HS-27A (cell line): ENCODE measurements around the gene SUSD4.
"Not testable (repeated sequence)": the region's sequence is repeated elsewhere in the genome, so short reads cannot be mapped to it uniquely, and the experiment has no call there.

Experiments used
- DNase-seq: peaks from one replicate; pipeline ENCODE4 v3.0.0-alpha.2; 2012; ENCODE audit warnings: low read depth, missing footprints

The SUSD4 gene

DNA sequence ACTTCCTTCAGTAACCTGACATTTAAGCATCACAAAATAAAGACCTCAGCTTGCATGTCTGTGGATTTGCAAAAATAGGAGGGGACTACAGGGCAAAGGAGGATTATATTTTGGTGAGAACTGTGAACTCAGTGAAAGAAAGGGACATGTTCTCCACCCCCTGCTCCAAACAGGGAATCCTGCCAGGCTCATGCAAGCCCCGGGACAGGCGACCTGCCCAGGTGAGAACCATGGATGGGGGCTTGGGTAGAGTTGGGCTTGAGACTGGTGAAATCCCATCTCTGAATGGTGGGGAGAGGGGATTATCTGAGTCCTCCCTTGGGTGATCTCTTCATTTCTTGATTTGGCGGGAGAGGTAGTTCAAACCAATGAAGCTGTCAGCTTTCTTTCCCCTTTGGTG lies 110.1 kb downstream of the SUSD4 start:
- no peak for DNase-seq

DNA sequence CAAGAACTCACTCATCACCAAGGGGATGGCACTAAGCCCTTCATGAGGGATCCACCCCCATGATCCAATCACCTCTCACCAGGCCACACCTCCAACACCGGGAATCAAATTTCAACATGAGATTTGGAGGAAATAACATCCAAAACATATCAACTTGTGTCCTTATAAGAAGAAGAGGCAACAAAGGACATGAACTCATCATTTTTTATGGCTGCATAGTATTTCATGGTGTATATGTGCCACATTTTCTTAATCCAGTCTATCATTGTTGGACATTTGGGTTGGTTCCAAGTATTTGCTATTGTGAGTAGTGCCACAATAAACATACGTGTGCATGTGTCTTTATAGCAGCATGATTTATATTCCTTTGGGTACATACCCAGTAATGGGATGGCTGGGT lies 112.6 kb downstream of the SUSD4 start:
- DNase-seq, result not testable (repeated sequence)

DNA sequence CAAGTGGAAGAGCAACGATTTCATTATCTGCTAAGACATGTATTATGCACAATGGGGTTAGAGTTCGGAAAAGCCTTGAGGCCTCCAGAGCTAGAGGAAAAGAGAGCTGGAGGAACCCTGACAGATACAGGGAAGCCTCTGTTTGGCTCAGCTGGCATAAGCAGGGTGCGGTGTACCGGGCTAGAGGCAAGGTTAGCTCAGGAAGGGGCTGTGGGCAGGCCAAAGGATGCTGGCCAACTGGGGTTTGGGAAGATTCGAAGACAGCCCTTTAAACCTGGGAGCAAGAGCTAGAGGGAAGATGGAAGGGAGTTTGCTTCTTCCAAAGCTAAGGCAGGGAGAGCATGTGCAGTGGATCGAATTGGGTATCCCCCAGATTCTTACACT lies 113.4 kb downstream of the SUSD4 start:
- no peak for DNase-seq

GRCh38 chr1:223249854-223250631 lies 113.9 kb downstream of the SUSD4 start:
- no peak for DNase-seq

GRCh38 chr1:223248770-223249140 lies 115.2 kb downstream of the SUSD4 start:
- no peak for DNase-seq

GRCh38 chr1:223248001-223248769 lies 115.8 kb downstream of the SUSD4 start:
- DNase-seq, result no peak

- DNase-seq, result no peak
These were observed 117.4 kb downstream of the SUSD4 start for GRCh38 chr1:223246476-223247112.

- DNase-seq, result no peak
These were observed 118.0 kb downstream of the SUSD4 start for GRCh38 chr1:223245983-223246382.

- no peak for DNase-seq
These were observed 118.6 kb downstream of the SUSD4 start for GRCh38 chr1:223245411-223245810.

- no peak for DNase-seq
These were observed 119.4 kb downstream of the SUSD4 start for GRCh38 chr1:223244366-223245103.

GRCh38 chr1:223243441-223244050 lies 120.4 kb downstream of the SUSD4 start:
- DNase-seq, result no peak

- no peak for DNase-seq
These were observed 121.0 kb downstream of the SUSD4 start for GRCh38 chr1:223242971-223243370.

DNA sequence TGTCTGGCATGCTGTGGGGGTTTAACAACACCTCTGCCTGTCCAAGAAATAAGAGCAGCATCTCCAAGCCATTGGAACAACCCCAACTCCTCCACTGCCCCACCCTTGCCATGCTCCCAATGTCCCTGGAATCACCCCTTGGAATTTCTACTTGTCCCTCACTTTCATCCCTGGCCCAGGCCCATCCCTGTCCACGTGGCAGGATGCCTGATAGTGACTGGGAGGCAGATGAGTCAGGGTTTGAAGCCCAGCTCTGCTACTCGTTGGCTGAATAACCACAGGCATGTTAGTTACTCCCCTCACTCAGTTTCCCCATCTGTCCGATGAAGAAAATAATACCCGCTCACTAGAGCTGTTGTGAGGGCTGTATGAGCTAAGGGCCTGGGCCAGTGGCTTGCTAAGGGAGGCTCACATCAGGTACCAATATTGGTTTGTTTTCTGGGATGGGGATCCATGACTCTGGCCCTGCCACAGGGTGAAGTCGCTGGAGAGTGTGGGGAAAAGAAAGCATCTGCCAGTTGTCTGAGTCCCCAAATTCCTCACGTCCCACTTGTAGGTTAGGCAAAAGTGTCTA lies 121.5 kb downstream of the SUSD4 start:
- DNase-seq, result no peak

- DNase-seq, result no peak
These were observed 123.9 kb downstream of the SUSD4 start for GRCh38 chr1:223240122-223240521.

- no peak for DNase-seq
These were observed 128.9 kb downstream of the SUSD4 start for GRCh38 chr1:223235091-223235490.

DNA sequence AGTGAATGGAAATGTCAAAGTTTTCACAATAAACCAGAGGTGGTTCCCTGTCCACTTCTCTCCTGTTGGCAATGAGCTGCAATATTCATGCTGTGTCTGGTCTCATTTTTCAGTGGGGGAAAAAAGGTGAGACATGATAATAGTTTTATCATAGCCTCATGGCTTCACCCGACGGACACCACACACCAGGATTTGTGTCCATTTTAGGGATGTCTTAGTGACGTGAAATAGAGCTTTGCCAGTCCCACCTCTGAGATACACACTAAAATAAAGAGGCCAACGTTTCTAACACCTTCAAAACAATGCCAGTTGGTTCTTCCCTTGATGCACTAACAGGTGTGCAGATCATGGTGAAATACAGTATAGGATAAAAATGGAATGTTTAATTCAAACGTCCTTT lies 129.4 kb downstream of the SUSD4 start:
- no peak for DNase-seq

DNA sequence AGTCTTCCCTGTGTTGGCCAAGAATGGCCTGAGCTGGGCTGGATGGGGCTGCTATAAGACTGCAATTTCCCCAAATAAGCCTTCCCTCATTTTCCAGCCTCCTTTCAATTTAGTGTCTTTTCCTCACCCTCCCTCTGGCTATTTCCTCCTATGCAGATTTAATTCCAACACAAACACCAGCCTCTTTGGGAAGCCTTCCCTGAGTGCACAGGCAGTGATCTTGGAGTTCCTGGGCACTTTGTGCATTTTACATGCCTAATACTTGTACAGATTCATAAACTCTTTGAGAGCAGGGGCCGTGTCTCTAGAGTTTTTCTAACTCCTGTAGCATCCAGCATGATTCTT lies 129.8 kb downstream of the SUSD4 start:
- no peak for DNase-seq

- peak; percentile 72 for DNase-seq
These were observed 130.4 kb downstream of the SUSD4 start for GRCh38 chr1:223233410-223234169.

- DNase-seq, result no peak
These were observed 131.0 kb downstream of the SUSD4 start for GRCh38 chr1:223233019-223233409.

DNA sequence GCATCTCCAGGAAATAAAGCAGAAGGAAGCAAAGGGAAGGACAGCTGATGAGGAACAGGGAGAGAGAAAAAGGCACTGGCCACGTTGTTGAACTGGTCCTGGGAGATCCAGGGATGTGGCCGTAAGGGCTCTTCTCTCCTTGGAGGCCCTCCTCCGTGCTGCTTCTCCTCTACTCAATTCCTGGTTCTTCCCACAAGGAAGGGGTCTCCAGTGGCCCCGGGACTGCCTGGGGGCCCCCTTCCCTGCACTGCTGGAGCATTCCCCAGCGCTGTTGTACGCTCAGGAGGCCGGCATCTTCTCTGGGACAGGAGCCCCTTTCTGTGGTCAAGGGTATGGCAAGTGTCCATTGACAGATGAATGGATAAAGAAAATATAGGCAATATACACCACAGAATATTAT lies 132.4 kb downstream of the SUSD4 start:
- DNase-seq, result no peak

DNA sequence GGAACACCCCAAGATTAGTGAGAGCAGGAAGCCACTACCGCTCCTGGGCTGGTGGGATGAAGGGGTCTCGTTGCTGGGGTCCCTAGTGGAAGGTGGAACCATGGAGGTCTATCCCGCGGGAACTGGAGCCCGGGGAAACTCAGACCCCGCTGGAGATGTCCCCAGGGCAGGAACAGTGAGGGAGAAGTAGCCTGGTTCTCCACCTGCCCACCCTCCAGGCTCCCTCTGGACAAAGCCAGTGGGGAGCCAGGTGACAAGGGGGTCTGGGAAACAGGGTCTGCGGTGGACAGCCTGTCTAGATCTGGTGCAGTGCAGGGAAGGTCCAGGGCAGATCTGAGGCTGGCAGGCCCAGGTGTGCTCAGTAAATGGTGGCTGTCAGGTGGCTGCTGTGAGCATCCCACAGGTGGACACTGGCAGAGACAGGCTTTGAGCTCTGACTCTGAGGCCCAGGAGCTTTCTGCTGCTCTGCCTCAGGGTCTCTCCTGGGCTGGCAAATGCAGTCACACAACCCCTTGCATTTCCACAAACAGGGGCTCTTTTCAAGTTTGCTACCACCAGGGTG lies 132.9 kb downstream of the SUSD4 start:
- no peak for DNase-seq
